Liver (tissue), 3 donors: ENCODE measurements around the gene ZDHHC5.

Experiments
- GABPA ChIP-seq, 2 donors: IDR thresholded peaks in 1 of 2; conservative IDR thresholded peaks in 1 of 2; 2 replicates each; pipeline ENCODE4 v1.6.1; 2016; ENCODE audit warnings: antibody characterized with exemption in 2 of 2, mild to moderate bottlenecking in 1 of 2, moderate library complexity in 1 of 2
- JUND ChIP-seq, 2 donors: IDR thresholded peaks; 2 replicates each; pipeline ENCODE4 v1.6.1; 2016; ENCODE audit warnings: antibody characterized with exemption in 2 of 2
- MAX ChIP-seq: IDR thresholded peaks from 2 replicates; pipeline ENCODE4 v1.6.1; 2016; ENCODE audit warnings: antibody characterized with exemption
- NR2F2 ChIP-seq: IDR thresholded peaks from 2 replicates; pipeline ENCODE4 v1.6.1; 2016; ENCODE audit warnings: antibody characterized with exemption
- RAD21 ChIP-seq, 2 donors: IDR thresholded peaks; 2 replicates each; pipeline ENCODE4 v1.6.1; 2016; ENCODE audit warnings: antibody characterized with exemption in 2 of 2, mild to moderate bottlenecking in 2 of 2
- REST ChIP-seq: IDR thresholded peaks from 2 replicates; pipeline ENCODE4 v1.6.1; 2016; ENCODE audit warnings: antibody characterized with exemption, mild to moderate bottlenecking
- SP1 ChIP-seq: IDR thresholded peaks from 2 replicates; pipeline ENCODE4 v1.6.1; 2018; ENCODE audit warnings: antibody characterized with exemption, mild to moderate bottlenecking
- TAF1 ChIP-seq: conservative IDR thresholded peaks from 2 replicates; pipeline ENCODE4 v1.6.1; 2016; ENCODE audit warnings: antibody characterized with exemption, mild to moderate bottlenecking
- YY1 ChIP-seq: IDR thresholded peaks from 2 replicates; pipeline ENCODE4 v1.6.1; 2016; ENCODE audit warnings: antibody characterized with exemption, mild to moderate bottlenecking
- TF ChIP-seq, protein P1 (sequence below): fragments of 150-350 bp; IDR thresholded peaks from 2 replicates; pipeline ENCODE4 v1.5.1; 2017; ENCODE audit warnings: improper control_type of control experiment, low read depth, low read length; ENCODE audit not compliant: missing input control
- TF ChIP-seq, protein P2 (sequence below): IDR thresholded peaks from 2 replicates; pipeline ENCODE4 v1.6.1; 2016; ENCODE audit warnings: antibody characterized with exemption
- TF ChIP-seq, protein P3 (sequence below): IDR thresholded peaks from 2 replicates; pipeline ENCODE4 v1.6.1; 2016; ENCODE audit warnings: antibody characterized with exemption
- donor health status: healthy.
- donor health status: healthy.

GRCh38 chr11:57732661-57733060, 64.7 kb downstream of the ZDHHC5 start:
- TF ChIP-seq, protein P1, sequence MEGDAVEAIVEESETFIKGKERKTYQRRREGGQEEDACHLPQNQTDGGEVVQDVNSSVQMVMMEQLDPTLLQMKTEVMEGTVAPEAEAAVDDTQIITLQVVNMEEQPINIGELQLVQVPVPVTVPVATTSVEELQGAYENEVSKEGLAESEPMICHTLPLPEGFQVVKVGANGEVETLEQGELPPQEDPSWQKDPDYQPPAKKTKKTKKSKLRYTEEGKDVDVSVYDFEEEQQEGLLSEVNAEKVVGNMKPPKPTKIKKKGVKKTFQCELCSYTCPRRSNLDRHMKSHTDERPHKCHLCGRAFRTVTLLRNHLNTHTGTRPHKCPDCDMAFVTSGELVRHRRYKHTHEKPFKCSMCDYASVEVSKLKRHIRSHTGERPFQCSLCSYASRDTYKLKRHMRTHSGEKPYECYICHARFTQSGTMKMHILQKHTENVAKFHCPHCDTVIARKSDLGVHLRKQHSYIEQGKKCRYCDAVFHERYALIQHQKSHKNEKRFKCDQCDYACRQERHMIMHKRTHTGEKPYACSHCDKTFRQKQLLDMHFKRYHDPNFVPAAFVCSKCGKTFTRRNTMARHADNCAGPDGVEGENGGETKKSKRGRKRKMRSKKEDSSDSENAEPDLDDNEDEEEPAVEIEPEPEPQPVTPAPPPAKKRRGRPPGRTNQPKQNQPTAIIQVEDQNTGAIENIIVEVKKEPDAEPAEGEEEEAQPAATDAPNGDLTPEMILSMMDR, result no peak
- TF ChIP-seq TAF1 (no peak), MAX (no peak), GABPA (IDR thresholded peaks at IDR 0.05 in 1 of 2, conservative IDR thresholded peaks at IDR 0.05 in 1 of 2) (no peak), RAD21 (IDR thresholded peaks at IDR 0.05) (no peak), REST (no peak), JUND (IDR thresholded peaks at IDR 0.05) (no peak), NR2F2 (no peak), SP1 (no peak), YY1 (no peak)
- TF ChIP-seq, protein P2, sequence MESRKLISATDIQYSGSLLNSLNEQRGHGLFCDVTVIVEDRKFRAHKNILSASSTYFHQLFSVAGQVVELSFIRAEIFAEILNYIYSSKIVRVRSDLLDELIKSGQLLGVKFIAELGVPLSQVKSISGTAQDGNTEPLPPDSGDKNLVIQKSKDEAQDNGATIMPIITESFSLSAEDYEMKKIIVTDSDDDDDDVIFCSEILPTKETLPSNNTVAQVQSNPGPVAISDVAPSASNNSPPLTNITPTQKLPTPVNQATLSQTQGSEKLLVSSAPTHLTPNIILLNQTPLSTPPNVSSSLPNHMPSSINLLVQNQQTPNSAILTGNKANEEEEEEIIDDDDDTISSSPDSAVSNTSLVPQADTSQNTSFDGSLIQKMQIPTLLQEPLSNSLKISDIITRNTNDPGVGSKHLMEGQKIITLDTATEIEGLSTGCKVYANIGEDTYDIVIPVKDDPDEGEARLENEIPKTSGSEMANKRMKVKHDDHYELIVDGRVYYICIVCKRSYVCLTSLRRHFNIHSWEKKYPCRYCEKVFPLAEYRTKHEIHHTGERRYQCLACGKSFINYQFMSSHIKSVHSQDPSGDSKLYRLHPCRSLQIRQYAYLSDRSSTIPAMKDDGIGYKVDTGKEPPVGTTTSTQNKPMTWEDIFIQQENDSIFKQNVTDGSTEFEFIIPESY, result no peak
- TF ChIP-seq, protein P3, sequence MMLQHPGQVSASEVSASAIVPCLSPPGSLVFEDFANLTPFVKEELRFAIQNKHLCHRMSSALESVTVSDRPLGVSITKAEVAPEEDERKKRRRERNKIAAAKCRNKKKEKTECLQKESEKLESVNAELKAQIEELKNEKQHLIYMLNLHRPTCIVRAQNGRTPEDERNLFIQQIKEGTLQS, result no peak
